ENCODE measurements around the gene WDR86.

Gene WDR86

DNA sequence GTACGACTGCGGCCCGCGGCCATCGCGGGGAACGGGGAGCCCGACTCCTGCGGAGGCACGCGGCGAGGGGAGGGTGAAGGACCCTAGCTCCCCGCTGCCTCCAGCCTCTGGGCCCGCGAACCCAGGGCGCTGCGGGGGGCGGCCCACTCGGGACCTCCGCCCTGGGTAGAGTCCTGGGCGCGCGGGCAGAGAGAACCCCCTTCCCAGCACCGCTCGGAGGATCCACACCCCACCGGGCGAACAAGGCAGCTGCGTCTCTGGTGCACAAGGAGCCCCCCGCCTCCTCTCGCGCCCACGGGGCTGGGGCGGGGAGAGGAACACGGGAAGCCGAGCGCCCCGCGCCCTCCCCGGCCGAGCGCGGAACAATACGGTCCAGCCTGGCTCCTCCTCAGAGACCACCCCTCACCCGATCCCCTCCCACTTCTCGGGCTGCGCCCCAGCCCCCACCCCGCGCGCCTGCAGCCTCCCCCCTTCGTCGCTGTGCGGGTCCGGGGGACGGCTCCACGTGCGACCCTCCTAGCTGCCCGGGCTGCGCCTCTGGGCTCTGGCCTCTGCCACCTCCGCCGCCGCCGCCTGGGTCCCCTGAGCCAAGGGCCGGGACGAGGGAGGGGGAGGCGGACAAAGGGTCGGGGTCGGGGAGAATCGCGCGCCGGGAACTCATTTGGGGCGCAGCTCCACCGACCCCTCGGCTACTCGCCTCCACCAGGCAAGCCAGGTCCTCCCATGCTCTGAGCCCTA is at the start of gene WDR86:
Gene WDR86 (minus strand): TSS at position 372 of the 738 bp plus-strand sequence. CDS start 449 bp downstream, outside the sequence.
- DNase-seq, result peak; percentile 38

GRCh38 chr7:151457534-151457933 is 47.7 kb upstream of the WDR86 start:
- DNase-seq, result no peak

DNA sequence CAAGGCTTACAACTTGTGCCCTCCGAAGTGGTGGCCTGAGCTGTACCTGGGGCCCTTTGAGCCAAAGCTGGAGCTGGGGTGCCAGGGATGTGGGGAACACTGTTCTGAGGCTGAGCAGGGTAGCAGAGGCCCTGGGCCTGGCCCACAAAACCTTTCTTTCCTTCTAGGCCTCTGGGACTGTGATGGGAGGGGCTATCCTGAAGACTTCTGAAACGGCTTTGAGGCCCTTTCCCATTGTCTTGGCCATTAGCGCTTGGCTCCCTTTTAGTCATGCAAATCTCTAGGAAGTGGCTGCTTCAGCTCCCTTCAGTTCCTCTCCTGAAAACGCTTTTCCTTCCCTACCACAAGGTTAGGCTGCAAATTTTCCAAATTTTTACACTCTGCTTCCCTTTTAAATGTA is 46.9 kb upstream of the WDR86 start:
- DNase-seq, result no peak

DNA sequence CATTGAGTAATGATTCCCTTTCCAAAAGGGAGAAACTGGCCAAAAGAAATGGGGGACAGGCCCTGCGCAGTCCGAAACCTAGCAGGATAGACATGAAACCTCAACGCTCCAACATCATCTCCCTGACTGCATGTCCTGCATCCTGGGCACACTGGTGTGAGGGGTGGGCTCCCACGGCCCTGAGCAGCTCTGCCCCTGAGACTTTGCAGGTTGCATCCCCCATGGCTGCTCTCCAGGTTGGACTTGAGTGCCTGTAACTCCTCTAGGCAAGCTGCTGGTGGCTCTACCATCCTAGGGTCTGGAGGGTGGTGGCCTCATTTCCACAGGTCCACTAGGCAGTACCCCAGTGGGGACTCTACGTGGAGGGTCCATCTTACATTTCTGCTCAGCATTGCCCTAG is 46.4 kb upstream of the WDR86 start:
- no peak for DNase-seq

GRCh38 chr7:151455690-151456089 is 45.9 kb upstream of the WDR86 start:
- no peak for DNase-seq

GRCh38 chr7:151454932-151455530 is 45.2 kb upstream of the WDR86 start:
- DNase-seq, result no peak

- no peak for DNase-seq
Measured at GRCh38 chr7:151454305-151454704, 44.5 kb upstream of the WDR86 start.

- no peak for DNase-seq
Measured at GRCh38 chr7:151453326-151453791, 43.5 kb upstream of the WDR86 start.

DNA sequence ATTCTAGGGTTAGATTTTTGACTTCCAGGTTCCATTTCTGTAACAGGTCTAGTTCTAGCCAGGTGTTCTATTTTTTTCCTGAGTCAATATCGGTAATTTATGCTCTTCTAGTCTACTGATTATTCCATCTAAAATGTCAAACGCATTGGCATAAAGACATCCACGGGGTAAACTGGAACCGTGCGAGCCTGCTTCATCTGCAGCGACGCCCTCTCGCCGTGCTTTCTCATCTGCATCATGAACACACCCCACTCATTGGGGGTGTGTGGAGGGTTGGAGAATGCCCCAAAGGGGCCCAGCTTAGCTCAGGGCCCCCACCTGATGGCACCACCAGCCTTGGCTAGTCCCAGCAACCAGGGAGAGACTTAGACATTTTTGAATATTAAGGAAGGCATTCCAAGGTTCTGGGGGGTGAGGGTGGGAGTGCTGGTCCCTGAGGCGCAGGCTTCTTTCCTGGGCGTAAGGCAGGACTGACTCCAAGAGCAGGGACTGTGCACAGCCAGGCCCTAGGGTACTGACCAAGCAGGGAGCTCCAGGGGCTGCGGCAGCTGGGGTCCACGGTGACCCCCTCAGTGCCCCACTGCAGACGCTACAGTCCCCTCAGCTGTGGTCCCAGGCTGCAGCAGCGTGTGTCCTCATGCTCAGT is 43.0 kb upstream of the WDR86 start:
- no peak for DNase-seq

GRCh38 chr7:151451626-151452571 is 42.1 kb upstream of the WDR86 start:
- DNase-seq, result no peak

GRCh38 chr7:151451156-151451555 is 41.3 kb upstream of the WDR86 start:
- DNase-seq, result no peak

GRCh38 chr7:151449990-151450389 is 40.2 kb upstream of the WDR86 start:
- DNase-seq, result no peak

DNA sequence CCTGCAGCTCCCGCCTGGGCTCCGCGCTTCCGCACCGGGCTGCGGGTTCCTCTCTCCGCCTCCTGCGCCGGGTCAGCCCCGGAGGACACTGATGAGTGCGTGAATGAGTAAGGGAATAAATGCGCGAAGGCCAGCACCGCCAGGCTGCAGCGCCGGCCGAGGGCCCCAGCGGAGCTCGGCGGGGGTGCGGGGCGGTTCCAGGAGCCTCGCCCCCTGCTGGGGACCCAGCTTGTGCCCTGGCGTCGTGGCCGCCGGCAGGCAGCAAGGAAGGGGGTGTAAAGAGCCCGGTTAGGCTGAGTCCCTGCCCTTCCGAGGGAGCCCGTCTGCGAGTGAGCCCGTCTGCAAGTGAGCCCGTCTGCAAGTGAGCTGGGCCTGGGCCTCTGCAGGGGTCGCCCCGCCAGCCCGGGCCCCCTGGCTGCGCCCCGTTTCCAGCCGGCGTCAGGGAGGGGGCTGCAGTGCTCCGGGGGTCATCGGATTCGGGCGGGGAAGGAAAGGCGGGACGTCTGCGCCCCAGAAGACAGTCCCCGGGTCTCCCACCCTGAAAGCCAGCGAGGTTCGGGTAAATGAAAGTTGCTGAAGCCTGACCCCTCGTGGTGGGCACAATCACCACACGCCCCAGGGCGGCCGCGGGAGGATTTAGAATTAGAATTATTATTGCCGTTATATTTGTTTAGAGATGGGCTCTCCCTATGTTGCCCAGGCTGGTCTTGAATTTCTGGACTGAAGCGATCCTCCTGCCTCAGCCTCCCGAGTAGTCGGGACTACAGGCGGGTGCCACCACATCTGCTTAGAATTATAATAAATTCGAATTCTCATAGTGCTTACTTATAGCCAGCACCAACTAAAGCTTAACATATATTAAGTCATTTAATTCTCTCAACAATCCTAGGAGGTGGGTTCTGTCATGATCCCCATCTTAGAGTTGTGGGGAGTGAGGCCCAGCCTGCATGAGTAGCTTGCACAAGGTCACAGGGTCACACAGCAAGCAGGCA is 38.7 kb upstream of the WDR86 start:
- peak; percentile 81 for DNase-seq

DNA sequence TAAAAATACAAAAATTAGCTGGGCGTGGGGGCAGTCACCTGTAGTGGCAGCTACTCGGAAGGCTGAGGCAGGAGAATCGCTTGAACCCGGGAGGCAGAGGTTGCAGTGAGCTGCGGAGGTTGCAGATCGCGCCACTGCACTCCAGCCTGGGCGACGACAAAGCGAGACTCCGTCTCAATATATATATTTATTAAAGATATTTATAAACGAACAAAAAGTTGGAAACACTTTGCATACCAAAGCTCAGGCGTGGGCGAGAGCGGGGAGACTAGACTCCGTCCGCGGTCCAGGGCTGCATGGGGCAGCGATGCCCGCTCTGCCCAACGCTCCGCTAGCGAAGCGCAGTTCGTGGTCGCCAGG is 38.0 kb upstream of the WDR86 start:
- no peak for DNase-seq

DNA sequence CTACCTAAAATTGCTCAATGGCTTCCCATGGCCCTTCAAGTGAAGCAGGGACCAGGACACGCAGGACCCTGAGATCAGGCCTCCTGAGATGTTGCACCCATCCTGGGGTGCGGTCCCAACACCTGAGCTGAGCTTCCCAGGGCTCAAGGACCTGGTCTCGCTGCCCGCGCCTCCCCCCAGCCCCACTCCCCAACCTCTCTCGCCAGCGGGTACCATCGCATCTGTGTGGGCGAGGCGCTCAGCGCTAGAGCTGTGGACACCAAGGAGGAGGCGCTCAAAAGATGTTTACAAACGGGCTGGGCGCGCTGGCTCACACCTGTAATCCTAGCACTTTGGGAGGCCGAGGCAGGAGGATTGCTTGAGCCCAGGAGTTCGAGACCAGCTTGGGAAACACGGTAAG is 37.5 kb upstream of the WDR86 start:
- no peak for DNase-seq

DNA sequence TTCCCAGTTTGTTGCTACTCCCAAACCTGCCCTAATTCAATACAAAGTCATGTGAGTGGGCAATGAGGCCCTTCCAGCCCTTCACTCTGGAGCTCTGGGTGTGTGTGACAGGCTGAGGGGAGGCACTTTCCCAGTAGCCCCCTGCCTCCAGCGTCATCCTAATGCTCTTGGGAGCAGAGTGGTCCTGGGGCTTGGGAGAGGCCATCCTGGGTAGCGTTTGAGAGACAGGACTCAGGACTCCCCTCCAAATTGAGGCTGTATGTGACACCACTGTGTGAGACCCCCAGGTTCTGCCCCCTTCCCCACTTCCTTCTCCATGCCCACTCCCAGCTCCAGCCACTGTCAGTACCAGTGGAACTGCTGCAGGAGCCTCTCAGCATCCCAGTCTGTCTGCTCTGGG is 36.6 kb upstream of the WDR86 start:
- no peak for DNase-seq

DNA sequence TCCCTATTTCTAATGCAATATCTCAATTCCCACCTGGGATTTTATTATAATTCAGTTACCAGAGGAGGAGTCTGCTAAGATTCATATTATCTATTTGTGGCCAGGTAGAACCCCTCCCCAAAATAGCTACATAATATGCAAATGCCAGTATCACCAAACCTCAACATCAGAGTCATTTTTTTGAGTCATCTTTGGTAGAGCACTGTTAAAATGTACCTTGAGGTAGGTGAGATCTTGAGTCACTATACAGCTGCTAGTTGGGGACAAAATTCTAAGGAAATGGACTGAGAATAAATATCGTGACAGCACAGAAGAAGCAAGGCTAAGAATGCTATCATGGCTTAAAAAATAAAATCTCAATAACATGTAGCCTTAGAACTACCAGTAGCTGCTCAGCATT is 34.8 kb upstream of the WDR86 start:
- DNase-seq, result no peak

DNA sequence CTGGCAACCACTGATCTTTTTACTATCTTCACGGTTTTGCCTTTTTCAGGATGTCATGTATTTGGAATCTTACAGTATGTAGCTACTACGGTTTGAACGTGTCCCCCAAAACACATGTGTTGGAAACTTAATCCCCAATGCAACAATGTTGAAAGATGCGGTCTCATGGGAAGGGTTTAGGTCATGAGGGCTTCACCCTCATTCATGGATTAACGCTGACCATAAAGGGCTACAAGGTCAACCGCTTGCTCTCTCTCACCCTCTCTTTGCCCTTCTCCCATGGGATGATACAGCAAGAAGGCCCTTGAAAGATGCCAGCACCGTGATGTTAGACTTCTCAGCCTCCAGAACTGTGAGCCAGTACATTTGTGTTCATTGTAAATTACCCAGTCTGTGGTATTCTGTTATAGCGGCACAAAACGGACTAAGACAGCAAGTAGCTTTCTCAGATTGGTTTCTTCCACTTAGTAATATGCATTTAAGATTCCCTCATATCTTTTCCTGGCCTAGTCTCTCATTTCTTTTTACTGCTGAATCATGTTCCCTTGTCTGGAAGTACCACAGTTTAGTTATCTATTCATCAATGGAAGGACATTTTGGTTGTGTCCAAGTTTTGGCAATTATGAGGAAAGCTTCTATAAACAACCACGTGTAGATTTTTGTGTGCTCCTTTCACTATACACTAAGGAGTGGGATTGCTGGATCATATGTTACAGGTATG is 33.1 kb upstream of the WDR86 start:
- no peak for DNase-seq

DNA sequence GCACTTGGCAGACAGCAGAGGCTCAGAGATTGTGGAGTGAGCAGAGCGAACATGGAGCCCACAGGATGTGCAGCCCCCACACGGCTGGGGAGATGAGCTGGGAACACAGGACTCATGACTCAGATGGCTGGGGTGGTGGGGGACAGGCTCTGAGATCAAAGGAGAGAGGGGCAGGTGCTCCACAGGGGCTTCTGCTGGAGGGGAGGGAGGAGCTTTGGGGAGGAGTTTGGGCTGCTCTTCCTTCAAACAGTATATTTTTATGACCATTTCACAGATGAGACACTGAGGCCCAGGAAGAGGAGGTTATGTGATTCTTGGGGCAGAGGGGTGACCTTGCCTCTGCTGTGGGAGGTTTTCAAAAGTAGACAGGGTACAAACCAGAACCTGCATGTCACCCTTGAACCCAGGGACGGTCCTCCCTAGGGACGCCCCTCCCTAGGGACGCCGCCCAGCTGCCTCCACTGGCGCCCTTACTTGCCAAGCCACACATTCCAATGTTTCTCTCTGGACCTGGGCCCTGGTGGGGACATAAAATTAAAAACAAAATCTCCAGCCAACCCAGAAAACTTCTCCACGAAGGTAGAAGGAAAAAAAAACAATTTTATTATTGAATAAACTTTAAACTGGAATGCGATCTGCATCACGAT is 31.1 kb upstream of the WDR86 start:
- DNase-seq, result no peak

Data from activated naive CD4-positive, alpha-beta T cell treated with Interleukin-2 at 50 U/mL for 16 hours (primary cell).